HCT116 (cell line): Measurements from ENCODE around the gene GPI. TPM values are rescaled to one million over a fixed set of nuclear protein-coding genes. Genes with fewer than 3 reads are reported as not detected.

Source experiments
- ATAC-seq: fragments of 200-7000 bp; cut with Tn5 transposase; 2 replicates; pipeline ENCODE4 v1.9.1; 2020; ENCODE audit warnings: mild to moderate bottlenecking, moderate library complexity
- BruUV-seq: library from RNA; stranded (reverse); fragments of 400-500 nt; replicated peaks from 2 replicates; lab custom pipeline; 2021; lab: Mats Ljungman, UMichigan
- CTCF ChIA-PET: fragments of 300-600 bp; sonication (Branson Sonifier 250); formaldehyde crosslinking; loops from one replicate; lab custom pipeline; 2021; ENCODE audit warnings: antibody characterized with exemption; lab: Charles Lee
- POLR2A ChIA-PET: fragments of 300-600, 350-600 bp; sonication (Branson Sonifier 250); formaldehyde crosslinking; loops from one replicate; lab custom pipeline; 2021; ENCODE audit warnings: antibody characterized with exemption; lab: Charles Lee
- RAD21 ChIA-PET, 2 experiments: fragments of 300-600 bp; sonication (Branson Sonifier 250); formaldehyde crosslinking; loops; one replicate each; lab custom pipeline; 2023; ENCODE audit warnings: low total read pairs in 2 of 2; ENCODE audit not compliant: uncharacterized antibody in 2 of 2, unreplicated experiment in 2 of 2, low non-redundant PET in 1 of 2; lab: Charles Lee
- DNase-seq: peaks from one replicate; pipeline ENCODE4 v3.0.0-alpha.2; 2010; ENCODE audit warnings: low read depth, low spot score
- H2AFZ ChIP-seq: fragments of 200-600 bp; shearing (Covaris generic), sonication (generic); 2 replicates; pipeline ENCODE4 v1.6.1; 2017; ENCODE audit warnings: low read depth, mixed run types, mixed read lengths, antibody characterized with exemption, low read length; ENCODE audit not compliant: poor library complexity, severe bottlenecking
- H3K27ac ChIP-seq: 2 replicates; pipeline ENCODE4 v1.5.1; 2012; ENCODE audit warnings: low read depth, low read length
- H3K27me3 ChIP-seq: fragments of 200-600 bp; sonication (generic); 2 replicates; pipeline ENCODE4 v1.6.1; 2016; ENCODE audit warnings: mixed run types, low read length, mixed read lengths; ENCODE audit not compliant: insufficient read depth
- H3K36me3 ChIP-seq, 2 experiments: fragments of 200-500 bp in 1 of 2; fragments of 200-600 bp in 1 of 2; sonication (Bioruptor generic) in 1 of 2; sonication (generic) in 1 of 2; 2 replicates each; pipeline versions ENCODE4 v1.5.1 to v1.6.1; 2014 to 2016; ENCODE audit warnings: low read length in 2 of 2, inconsistent platforms in 1 of 2, mixed read lengths in 1 of 2, mixed run types in 1 of 2; ENCODE audit not compliant: insufficient read depth in 2 of 2, control insufficient read depth in 1 of 2
- H3K4me1 ChIP-seq, 2 experiments: fragments of 200-600 bp in 1 of 2; sonication (generic) in 1 of 2; 2 replicates each; pipeline versions ENCODE4 v1.5.1 to v1.6.1; 2012 to 2017; ENCODE audit warnings: low read length in 2 of 2, inconsistent platforms in 1 of 2, mild to moderate bottlenecking in 1 of 2, mixed read lengths in 1 of 2, mixed run types in 1 of 2, moderate library complexity in 1 of 2; ENCODE audit not compliant: insufficient read depth in 2 of 2, control insufficient read depth in 1 of 2
- H3K4me2 ChIP-seq: fragments of 200-600 bp; sonication (generic); 2 replicates; pipeline ENCODE4 v1.6.1; 2017; ENCODE audit warnings: mixed run types, low read length, mixed read lengths
- H3K4me3 ChIP-seq, 2 experiments: fragments of 200-600 bp in 1 of 2; sonication (generic) in 1 of 2; replicated peaks in 1 of 2; 2 replicates each; pipeline ENCODE4 v1.5.1; 2011 to 2016; ENCODE audit warnings: low read length in 2 of 2, control low read depth in 1 of 2, low read depth in 1 of 2, mild to moderate bottlenecking in 1 of 2, mixed read lengths in 1 of 2, mixed run types in 1 of 2
- H3K79me2 ChIP-seq: fragments of 200-600 bp; sonication (generic); 2 replicates; pipeline ENCODE4 v1.6.1; 2017; ENCODE audit warnings: mild to moderate bottlenecking, mixed run types, low read length, moderate library complexity, mixed read lengths; ENCODE audit not compliant: insufficient read depth
- H3K9ac ChIP-seq: fragments of 200-600 bp; sonication (generic); 2 replicates; pipeline ENCODE4 v1.6.1; 2016; ENCODE audit warnings: low read length, mixed read lengths
- H3K9me2 ChIP-seq: fragments of 200-600 bp; sonication (generic), shearing (Covaris generic); 2 replicates; pipeline ENCODE4 v1.6.1; 2017; ENCODE audit warnings: mixed run types, mild to moderate bottlenecking, moderate library complexity; ENCODE audit not compliant: insufficient read depth
- H3K9me3 ChIP-seq, 2 experiments: fragments of 200-500 bp in 1 of 2; fragments of 200-600 bp in 1 of 2; sonication (Bioruptor generic) in 1 of 2; sonication (generic) in 1 of 2; 2 replicates each; pipeline ENCODE4 v1.6.1; 2014 to 2017; ENCODE audit warnings: low read length in 2 of 2, mixed read lengths in 2 of 2, inconsistent platforms in 1 of 2, low read depth in 1 of 2, mild to moderate bottlenecking in 1 of 2, mixed run types in 1 of 2, moderate library complexity in 1 of 2; ENCODE audit not compliant: control insufficient read depth in 1 of 2, insufficient read depth in 1 of 2
- H4K20me1 ChIP-seq: fragments of 200-600 bp; sonication (generic), shearing (Covaris generic); 2 replicates; pipeline ENCODE4 v1.6.1; 2017; ENCODE audit warnings: mixed run types, mild to moderate bottlenecking, moderate library complexity; ENCODE audit not compliant: insufficient read depth
- ATF3 ChIP-seq: IDR thresholded peaks from 2 replicates; pipeline ENCODE4 v1.6.1; 2012
- CBX3 ChIP-seq: IDR thresholded peaks from 2 replicates; pipeline ENCODE4 v1.6.1; 2012; ENCODE audit warnings: low read depth
- CEBPB ChIP-seq: IDR thresholded peaks from 2 replicates; pipeline ENCODE4 v1.6.1; 2012; ENCODE audit warnings: low read depth
- EGR1 ChIP-seq: IDR thresholded peaks from 2 replicates; pipeline ENCODE4 v1.6.1; 2012; ENCODE audit warnings: low read depth
- ELF1 ChIP-seq: IDR thresholded peaks from 2 replicates; pipeline ENCODE4 v1.6.1; 2012; ENCODE audit warnings: low read depth, borderline replicate concordance
- EZH2 ChIP-seq: fragments of 200-600 bp; sonication (generic); IDR thresholded peaks from 2 replicates; pipeline ENCODE4 v1.6.1; 2017; ENCODE audit warnings: antibody characterized with exemption, mixed run types
- EZH2phosphoT487 ChIP-seq: fragments of 200-600 bp; IDR thresholded peaks from 2 replicates; pipeline ENCODE4 v1.6.1; 2018; ENCODE audit warnings: antibody characterized with exemption, borderline replicate concordance
- JUND ChIP-seq: IDR thresholded peaks from 2 replicates; pipeline ENCODE4 v1.6.1; 2012
- RAD21 ChIP-seq: IDR thresholded peaks from 2 replicates; pipeline ENCODE4 v1.6.1; 2012; ENCODE audit warnings: low read depth, mild to moderate bottlenecking
- SIN3A ChIP-seq: IDR thresholded peaks from 2 replicates; pipeline ENCODE4 v1.6.1; 2012; ENCODE audit warnings: low read depth
- SP1 ChIP-seq: IDR thresholded peaks from 2 replicates; pipeline ENCODE4 v1.6.1; 2012; ENCODE audit warnings: low read depth
- ZBTB33 ChIP-seq: IDR thresholded peaks from 2 replicates; pipeline ENCODE4 v1.6.1; 2011; ENCODE audit warnings: mild to moderate bottlenecking, low read length, moderate library complexity; ENCODE audit not compliant: insufficient replicate concordance; ENCODE audit errors: extremely low read depth
- ZFX ChIP-seq: fragments of 450-650 bp; IDR thresholded peaks from 2 replicates; pipeline ENCODE4 v1.6.1; 2017
- intact Hi-C: fragments of 100-400 bp; cut with micrococcal nuclease; formaldehyde crosslinking; loops from 2 replicates; pipeline ENCODE4 v1.10.0; 2022
- total RNA-seq: library from RNA; stranded (reverse); gene quantifications from one replicate; pipeline ENCODE4 v1.2.1, GENCODE V29; 2021; ENCODE audit not compliant: unreplicated experiment

GPI gene
- total RNA-seq, 1 experiment from 2014 or later: 787 TPM

- CTCF ChIA-PET: no interaction called here
- no peak for ATAC-seq
These were observed 9.8 kb upstream of the GPI start for GRCh38 chr19:34355201-34355600.

GRCh38 chr19:34356875-34357274 lies 8.1 kb upstream of the GPI start:
- no peak overlapping the region for H3K27ac ChIP-seq
- ChIA-PET POLR2A (no interaction called here), RAD21 (no interaction called here)

More at GRCh38 chr19:34355201-34355600, 9.8 kb upstream of the GPI start:
- no peak overlapping the region for H3K4me3 ChIP-seq
- H3K9ac ChIP-seq: no peak overlapping the region
- no peaks in the 10 kb centered on the region for H3K9me3 ChIP-seq
- H3K36me3 ChIP-seq: peaks cover 3 to 7% of the 10 kb centered on the region in 2 experiments; a peak in 2 of 4 replicates
- no peak overlapping the region for H3K27ac ChIP-seq
- no TSS peak for BruUV-seq
- POLR2A ChIA-PET: no interaction called here
- intact Hi-C loops: loop anchor here (10.0 kb wide), 1 partner anchor 1180 kb away; no protein-coding TSS in a partner anchor
- no peaks in the 10 kb centered on the region for H3K9me2 ChIP-seq
- no peaks in the 10 kb centered on the region for H3K79me2 ChIP-seq
- H3K27me3 ChIP-seq: no peaks in the 10 kb centered on the region
- no peaks in the 10 kb centered on the region for H4K20me1 ChIP-seq
- TF ChIP-seq SP1 (no peak), ELF1 (no peak)
- no peak overlapping the region for H3K4me2 ChIP-seq
- no peak for DNase-seq
- peaks cover 13 to 25% of the 10 kb centered on the region in 2 experiments for H3K4me1 ChIP-seq
- RAD21 ChIA-PET: no interaction called here
- no peak overlapping the region for H2AFZ ChIP-seq

More at GRCh38 chr19:34356875-34357274, 8.1 kb upstream of the GPI start:
- H3K9me3 ChIP-seq: no peaks in the 10 kb centered on the region
- no peak overlapping the region for H3K4me3 ChIP-seq
- no peak overlapping the region for H3K9ac ChIP-seq
- H3K36me3 ChIP-seq: peaks cover 3 to 7% of the 10 kb centered on the region in 2 experiments; a peak in 2 of 4 replicates
- peaks cover 15 to 23% of the 10 kb centered on the region in 2 experiments for H3K4me1 ChIP-seq
- CTCF ChIA-PET: interaction anchor here (0.9 kb wide), 1 partner anchor 11 kb away, joined by 3 read pairs; no protein-coding TSS in a partner anchor
- H2AFZ ChIP-seq: no peak overlapping the region
- TF ChIP-seq CBX3: no peak
- TF ChIP-seq RAD21: no peak
- no peak for TF ChIP-seq EZH2
- no peak for TF ChIP-seq EZH2phosphoT487
- no peak for TF ChIP-seq ZFX
- no peak for TF ChIP-seq ZBTB33
- TF ChIP-seq ATF3: no peak
- TF ChIP-seq SIN3A: no peak
- TF ChIP-seq JUND: no peak
- no peak for TF ChIP-seq CEBPB
- TF ChIP-seq EGR1: no peak
- H4K20me1 ChIP-seq: no peaks in the 10 kb centered on the region
- H3K79me2 ChIP-seq: no peaks in the 10 kb centered on the region
- DNase-seq: no peak
- intact Hi-C loops: loop anchor here (10.0 kb wide), 1 partner anchor 1182 kb away; no protein-coding TSS in a partner anchor
- no peaks in the 10 kb centered on the region for H3K27me3 ChIP-seq
- H3K9me2 ChIP-seq: no peaks in the 10 kb centered on the region
- no peak for ATAC-seq
- no peak overlapping the region for H3K4me2 ChIP-seq
- no TSS peak for BruUV-seq
